Fibroblast of skin of abdomen (primary cell): ENCODE results near the gene C12orf76.

Experiments used
- DNase-seq: peaks from one replicate; pipeline ENCODE4 v3.0.0-alpha.2; 2013

Gene C12orf76

DNA sequence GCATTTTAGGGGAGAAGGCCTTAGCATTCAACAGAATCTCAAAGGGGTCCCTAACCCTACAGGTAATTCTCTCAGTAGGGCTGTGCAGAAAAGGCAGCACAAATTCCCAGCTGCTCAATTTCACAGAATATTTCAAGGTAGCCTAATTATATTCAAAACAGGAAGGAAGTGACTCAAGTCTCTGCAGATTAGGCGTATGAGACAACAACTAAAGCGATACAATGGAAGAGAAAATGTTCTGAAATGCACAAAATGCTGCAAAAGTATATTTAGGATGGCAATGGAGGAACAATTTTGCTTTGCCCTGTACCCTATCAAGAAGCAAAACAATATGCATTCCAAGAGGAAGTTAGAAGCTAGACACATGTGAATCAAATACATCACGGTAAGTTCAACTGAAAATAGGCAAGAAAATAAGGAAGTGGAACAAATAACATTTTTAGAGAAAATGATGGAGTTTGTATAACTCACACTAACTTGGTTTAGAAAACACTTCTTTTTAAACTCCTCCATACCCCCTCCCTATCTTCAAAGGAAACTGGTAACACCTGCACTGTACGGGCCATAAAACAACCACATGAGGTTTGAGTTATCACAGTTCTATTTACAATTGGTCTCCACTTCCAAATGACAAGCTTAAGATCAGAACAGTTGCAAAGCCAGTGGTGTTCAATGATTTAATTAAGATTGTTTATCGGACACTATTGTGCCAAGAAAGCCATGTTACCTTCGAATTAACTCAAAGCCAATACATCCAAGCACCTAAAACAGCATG, 53.7 kb downstream of the C12orf76 start:
- no peak for DNase-seq

DNA sequence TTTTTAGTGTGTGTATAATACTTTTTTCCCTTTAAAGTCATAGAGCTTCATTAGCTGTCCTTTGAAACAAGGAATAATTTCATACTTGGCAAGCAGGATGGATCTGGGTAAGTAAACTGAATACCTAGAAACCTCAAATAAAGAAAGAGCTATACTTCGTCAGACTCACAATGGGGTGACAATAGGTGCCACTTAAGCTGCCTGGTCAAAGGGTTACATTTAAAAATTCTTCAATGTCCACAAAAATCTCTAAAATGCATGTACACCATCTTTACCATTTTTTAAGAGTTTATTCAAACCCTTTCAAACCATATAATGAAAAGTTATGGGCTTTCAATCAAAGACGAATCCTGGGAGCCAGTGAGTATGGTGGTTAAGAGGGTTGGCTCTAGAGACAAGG, 55.2 kb downstream of the C12orf76 start:
- no peak for DNase-seq

- no peak for DNase-seq
Observed at GRCh38 chr12:109991586-109991985, 56.7 kb downstream of the C12orf76 start.
